ENCODE results near the gene CDKN2AIPNL.

GRCh38 chr5:134403951-134404350, 7.7 kb downstream of the CDKN2AIPNL start:
- no peak for TF ChIP-seq CTCF (IDR thresholded peaks at IDR 0.05)
- TF ChIP-seq TCF7L2 (IDR thresholded peaks at IDR 0.05; ENCODE audit: low read depth, low read length), result no peak
- TF ChIP-seq REST (IDR thresholded peaks at IDR 0.05; ENCODE audit: insufficient read depth in 1 of 2, low read depth in 2 of 2, low read length in 1 of 2), result no peak

Data from Panc1 (cell line).